Eye (tissue), 1 donor: ENCODE results near the gene AKNAD1.

Source experiments
- DNase-seq: peaks from one replicate; pipeline ENCODE4 v3.0.0-alpha.2; 2015

The AKNAD1 gene

DNA sequence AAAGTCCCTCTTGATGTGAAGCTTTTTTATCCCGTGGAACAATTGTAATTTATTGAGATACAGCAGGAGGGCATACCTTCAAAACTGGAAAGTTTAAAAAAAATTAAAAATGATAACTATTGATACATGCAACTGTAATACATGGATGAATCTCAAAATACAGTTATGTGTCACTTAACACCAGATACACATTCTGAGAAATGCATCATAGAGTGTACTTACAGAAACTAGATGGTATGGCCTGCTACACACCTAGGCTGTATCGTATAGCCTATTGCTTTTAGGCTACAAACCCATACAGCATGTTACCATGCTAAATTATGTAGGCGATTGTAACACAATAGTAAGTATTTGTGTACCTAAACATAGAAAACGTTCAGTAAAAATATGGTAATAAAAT lies 7.1 kb upstream of the AKNAD1 start:
- no peak for DNase-seq

DNA sequence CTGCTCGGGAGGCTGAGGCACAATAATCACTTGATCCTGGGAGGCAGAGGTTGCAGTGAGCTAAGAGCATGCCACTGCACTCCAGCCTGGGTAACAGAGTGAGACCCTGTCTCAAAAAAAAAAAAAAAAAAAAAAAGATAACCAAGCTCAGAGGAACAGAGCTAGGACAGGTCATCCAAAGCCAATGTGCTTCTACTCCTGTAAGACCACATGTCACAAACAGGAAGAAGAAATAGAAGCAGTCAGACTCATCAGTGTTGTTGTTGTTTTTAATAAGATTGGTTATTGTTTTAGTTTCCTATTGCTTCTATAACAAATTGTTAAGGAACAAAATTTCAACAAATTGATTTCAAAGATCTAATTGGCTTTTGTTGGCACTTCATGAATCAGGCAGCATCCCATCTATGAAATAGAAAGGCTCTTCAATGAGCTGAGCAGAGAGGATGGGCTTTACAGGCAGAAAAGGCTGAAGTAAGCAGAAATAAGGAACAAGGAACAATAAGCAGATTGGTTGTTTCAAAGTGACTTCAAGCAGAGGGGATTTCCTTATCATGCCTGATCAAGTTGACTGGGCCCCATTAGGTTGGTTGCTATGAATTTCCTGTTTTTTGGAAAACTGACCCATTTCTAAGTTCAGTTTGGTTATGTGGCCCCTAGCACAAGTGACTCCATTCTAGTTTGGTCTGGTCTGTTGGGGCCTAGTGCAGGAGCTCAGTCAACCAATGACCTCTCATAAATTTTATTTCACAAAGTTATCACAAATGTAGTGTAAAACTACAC lies 6.0 kb upstream of the AKNAD1 start:
- no peak for DNase-seq

DNA sequence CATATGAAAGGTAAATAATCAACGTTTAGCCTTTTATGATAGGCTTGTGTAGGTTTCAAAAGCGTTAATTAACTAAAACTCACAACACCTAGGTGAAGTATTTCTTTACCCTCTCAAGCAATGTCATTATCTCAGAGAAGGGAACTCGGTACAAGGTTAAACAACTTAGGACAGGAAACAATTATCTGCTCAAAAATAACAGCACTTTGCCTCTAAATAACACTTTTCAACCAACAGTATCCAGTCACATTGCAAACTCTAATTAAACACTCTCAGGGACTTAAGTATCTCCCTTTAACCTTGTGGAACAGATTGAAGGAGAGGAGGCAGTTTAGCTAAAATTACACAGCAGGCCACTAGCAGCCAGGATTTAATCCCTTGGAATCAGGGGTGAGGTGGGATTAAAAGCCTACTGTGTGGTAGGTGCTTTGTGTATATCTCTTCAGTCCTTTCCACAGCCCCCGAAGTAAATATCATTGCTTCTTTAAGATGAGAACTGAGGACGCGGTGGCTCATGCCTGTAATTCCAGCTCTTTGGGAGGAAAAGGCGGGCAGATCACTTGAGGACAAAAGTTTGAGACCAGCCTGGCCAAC lies 5.2 kb upstream of the AKNAD1 start:
- DNase-seq, result no peak

DNA sequence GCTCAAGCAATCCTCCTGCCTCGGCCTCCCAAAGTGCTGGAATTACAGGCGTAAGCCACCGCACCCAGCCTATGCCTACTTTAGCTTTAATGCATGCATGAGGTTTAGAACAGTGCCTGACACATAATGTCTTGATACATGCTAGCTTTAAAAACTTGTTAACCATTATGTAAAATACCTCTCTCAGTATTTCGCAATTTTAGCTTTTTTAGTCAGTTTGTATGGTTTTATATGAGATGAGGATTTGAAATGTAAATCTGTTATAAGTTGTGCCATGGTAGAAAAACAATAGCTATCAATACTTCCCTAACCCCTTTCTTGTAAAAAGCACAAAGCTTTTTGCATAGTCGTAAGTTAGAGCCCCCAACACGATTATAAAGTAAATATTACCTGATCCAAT lies 4.7 kb upstream of the AKNAD1 start:
- no peak for DNase-seq

DNA sequence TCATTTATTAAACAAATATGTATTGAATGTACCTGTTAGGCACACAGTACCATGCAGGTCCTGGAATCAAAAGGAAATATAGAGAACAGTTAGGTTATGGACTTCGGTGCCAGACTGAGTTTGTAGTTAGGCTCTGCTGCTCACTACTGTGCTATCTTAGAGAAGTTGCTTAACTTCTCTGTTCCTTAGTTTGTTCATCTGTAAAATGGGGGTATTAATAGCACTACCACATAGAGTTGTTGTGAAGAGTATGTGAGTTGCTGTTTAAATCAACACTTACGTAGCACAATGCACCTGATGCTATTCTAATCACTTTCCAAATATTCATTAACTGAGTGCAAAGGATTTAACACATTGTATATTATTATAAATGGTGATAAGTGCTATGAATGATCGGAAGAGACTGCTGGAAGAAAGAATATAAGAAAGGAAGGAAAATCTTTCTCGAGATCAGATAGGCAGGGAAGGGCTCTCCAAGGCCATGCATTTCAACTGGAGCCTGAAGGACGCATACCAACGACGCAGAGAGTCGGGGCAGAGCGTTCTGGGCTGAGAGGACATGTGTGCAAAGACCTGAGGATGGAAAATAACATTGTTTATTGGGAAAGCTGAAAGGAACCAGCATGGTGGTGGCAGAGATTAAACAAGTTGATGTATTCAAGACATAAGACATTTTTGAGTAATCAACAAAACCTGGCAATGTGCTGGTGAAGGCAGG lies 3.5 kb upstream of the AKNAD1 start:
- DNase-seq, result no peak

DNA sequence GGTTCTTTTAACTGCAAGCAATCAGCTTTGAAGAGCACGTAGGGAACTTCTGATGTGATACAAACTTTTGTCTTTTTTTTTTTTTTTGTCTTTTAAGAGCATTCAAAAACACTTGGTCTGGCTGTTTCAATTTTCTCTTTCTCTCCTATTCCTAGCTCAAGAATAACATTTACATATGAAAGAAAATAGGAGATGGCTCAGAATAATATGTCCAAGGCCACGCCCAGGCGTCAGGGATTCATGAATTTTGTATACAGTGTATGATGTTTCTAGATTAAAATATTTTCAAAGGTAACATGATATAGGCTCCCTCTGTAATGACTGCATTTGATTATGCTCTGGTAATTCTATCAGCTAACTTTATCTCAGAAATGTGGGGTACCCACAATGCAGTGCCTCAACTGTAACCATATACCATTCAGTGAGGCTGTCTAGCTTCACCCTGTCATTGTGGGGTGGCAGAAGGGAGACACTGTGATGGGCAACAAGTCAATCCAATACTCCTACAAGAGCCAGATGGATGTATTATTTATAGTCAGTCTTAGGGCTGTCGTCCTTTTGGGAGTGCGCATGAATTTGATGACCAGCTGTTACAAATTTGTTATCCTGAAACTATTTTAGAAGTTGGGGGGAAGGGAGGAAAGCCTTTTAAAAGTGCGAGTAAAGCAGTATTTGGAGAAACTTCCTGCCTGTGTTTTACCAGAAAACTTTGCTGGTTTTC lies 1.5 kb upstream of the AKNAD1 start:
- DNase-seq, result peak; percentile 57

DNA sequence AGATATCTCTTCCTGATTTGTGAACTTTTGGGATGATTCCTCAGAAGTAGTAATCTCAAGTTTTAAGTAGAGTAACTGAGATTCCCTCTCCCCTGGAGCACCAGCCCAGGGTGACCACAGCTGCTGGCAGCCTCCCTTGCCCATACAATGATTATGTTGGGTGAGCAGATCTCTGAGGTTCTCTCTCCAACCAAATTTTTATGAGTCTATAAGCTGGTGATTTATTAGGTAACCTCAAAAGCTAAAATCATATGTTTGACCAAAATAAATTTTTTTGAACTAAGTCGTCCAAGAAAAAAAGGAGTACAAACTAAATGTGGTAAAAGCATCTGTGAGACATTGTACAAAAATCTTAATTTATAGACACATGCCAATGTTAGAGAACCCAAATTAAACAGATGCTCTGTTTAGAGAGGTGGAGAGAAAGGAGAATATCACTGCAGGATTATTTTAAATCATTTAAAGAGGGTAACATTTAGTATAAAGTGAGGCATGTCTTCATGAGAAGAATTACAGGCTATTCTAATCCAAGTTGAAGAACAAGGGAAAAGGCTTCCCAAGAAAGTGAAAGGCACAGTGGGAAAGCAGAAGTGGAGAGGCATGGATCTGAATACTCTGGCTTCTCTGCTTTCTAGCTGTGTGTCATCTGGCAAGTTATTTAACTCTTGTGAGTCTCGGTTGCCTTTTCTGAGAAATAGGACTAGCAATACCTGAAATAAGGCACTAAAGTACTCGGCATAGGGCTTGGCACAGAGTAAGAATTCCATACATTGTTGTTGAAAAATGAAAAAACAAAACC lies 2.5 kb downstream of the AKNAD1 start:
- no peak for DNase-seq

DNA sequence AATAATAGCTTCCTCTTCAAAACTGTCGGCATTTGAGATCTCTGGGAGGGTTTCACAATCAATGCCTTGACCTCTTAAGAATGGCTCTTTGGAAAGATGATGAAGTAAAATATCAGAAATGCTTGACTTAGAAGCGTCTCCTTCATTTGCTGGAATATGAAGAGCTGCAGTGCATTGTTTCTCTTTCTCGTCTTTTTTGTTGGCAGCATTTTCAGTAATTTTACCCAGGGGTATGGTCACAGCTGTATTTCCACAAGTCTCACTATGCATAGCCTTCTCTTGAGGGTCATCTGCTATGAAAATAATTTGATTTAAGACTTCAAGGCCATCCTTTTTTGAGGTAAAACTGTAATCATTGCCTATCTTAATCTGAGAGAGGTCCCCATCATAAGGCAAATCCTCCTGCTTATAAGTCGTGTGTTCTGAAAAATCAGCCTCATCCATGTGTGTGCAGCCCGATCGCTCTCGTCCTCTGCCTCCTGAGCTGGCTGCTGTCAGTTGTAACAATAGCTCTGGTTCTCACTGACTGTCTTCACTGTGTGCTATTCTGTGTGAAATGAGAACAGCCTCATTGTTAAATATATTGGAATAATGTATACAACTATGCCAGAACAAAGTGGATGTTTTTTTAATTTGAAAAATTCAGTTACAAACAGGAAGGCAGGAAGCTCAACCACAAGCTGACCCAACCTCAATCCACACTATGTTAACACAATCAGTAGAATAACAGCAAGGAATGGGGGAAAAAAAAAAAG lies 4.5 kb downstream of the AKNAD1 start:
- DNase-seq, result no peak

DNA sequence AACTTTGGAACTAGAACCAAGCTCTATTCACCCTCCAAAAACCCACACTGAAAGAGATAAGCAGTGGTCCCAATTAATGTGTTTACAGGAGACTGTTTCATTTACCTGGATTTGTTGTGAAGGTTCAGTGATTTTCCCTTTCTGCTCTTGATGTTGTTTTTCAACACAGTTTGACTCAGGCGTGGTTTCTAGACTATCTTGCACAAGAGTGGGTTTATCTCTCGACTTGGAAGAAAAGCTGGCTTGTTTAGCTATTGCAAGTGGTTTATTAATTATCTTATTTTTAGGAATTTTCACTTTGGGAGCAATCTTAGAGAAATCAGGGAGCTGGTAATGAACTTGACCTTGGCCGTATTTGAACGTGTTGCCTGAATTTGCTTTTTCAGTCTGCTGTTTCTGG lies 5.3 kb downstream of the AKNAD1 start:
- no peak for DNase-seq

DNA sequence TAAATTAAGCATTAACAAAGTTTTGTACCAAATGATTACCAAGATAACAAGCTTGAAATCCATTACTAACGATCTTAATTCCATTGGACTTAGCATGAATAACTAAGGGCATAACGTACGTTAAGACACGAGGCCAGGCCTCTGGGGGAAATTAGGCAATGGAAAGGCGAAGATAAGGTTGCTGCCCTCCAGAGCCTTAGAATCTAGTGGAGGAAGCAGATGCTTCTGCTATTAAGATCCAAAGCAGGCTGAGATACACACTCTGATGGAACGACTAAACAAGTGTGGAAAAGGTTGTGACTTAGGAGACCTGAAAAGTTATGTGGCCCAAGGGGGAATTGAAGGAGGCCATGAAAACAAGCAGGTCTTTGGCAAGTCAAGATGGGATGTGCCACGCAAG lies 6.0 kb downstream of the AKNAD1 start:
- DNase-seq, result no peak

DNA sequence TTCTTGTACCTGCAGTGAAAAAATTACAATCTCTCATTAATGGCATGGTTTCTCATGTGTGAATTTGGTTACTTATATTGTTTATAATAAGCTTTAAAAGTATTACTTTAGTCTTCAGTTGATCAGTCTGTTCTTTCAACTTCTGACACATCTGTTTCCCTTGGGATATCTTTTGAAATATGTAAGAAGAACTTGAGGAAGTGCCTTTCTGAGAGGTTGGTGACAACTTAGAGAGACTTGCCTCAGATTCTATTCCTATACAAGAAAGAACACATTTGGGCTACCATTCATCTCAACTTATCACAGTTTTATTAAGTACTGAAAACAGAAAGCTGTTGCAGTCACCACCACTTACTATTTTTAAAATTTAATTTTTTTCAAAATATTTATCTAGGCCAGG lies 8.1 kb downstream of the AKNAD1 start:
- no peak for DNase-seq

DNA sequence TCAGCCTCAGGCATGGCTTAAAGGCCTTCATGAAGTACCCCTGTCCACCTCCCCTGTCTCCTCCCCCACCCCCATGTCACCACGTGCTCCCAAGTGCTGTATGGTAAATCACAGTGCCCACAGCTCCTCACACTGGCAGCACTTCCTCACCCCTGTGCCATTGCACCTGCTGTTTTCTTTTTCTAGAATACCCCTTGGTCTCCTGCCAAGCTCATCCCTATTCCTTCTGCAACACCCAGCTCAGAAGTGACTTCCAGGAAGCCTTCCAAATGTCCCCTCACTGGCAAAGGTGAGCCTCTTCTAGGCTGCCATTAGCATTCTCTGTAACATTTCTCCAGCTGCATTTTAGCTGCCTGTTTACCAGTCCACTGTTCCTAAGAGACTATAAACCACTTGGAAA lies 9.4 kb downstream of the AKNAD1 start:
- no peak for DNase-seq

DNA sequence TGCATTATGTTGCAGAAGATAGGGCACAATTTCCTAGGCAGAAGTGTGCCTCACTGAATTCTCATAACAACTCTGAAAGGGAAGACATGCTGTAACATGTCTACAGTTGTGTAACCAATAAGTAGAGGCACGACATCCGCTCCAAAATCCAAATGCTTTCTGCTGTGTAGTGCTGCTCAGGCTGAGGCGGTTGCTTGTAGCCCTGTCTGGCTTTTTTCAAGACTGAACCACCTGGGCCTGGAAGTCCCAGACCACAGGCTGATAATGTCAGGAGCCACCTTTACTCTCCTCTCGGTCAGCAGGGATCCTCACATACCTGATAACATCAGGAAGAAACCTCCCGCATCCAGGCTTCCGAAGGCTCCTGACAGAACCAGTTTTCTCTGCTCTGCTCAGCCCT lies 10.9 kb downstream of the AKNAD1 start:
- no peak for DNase-seq

DNA sequence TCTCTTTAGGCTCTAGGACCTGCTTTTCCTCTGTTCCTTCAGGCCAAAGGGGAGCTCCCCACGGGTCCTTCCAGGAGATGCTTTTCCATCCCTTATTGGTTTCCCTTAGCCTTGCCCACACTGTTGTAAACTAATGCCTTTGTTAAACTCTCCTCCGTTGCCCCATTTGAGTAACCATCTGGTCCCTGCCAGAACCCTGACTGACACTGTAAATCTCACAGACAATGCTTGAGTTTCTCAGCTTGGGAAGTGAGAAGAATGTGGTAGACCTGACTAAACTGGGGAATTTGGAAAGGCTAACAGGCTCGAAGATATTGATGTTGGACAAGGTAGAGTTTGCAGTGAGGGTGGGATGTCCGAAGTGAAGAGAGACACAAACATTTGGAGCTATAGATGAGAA lies 11.4 kb downstream of the AKNAD1 start:
- DNase-seq, result no peak

DNA sequence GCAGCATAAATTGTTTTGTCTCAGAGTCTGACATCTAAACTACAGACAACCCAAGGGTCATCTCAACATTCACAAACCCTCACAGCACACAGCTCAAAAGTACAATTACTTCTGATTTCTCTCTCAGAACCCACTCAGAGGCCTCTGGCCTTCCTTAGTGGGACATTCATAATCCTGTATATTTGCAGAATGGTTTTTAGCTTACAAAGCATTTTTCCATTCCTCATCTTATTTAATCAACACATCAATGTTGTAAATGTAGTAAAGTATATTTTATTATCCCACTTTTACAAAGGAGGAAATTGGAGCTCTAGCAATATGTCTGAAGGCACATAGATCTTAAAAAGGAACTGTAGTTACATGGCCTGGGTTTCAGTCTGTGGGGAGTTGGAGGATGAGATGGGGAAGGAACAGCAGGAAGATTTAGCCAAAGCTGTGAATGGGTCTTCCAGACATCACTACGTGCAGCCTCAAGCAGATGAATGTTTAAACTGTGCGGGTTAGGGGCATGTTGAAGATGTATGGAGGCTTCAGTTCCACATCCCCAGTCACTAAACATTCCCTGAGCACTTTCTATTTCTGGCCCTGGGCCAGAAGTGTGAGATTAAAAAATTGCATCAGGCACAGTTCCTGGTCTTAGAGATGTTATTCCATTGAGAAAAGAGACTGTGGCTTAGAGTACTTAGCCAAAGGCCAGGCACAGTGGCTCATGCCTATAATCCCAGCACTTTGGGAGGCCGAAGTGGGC lies 13.3 kb downstream of the AKNAD1 start:
- DNase-seq, result no peak

DNA sequence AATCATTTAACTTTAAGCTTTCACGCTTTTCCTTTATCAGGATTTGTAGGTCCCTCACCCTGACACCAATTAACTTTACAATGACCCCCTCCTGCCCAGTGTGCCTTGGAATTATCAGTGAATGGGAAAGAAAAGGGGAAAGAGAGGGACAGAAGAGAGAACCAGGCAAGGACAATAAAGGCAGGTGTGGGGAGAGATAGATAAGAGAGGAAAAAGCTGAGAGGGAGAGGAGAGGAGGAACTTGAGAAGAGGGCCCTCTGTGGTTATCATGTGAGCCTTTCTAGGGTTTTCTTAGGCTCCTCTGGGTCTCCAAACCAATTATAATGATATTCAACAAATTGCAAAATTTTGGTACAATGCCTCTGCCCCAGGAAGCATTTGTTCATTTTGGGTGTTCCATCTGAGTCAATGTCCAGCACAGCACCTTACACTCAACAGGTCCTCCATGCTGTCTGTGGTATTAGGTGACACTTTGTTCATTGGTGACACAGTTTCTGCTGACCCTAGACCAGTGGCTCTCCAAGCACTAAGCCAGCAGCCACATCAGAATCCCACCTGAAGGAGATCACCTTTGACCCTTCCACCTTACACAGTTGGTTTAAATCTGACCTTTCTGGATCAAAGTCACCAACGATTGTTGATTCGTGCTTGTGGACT lies 14.2 kb downstream of the AKNAD1 start:
- no peak for DNase-seq

DNA sequence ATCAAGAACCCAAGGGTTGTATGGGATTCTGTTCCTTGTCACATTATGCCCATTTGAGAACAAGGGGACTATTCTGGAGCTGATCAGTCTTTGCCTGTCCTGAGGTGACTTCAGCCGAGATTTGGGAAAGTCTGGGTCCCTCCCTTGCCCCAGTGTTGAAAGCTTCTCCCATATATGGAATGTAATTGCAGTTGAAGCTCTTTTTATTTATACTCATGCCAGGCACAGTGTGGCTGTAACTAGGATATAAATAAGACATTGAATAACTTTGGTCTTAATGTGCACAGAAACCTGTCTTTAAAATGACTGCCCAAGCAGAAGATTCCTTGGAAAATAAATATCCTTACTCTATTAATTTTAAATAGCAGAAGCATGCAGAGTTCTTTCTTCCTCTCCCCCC lies 15.2 kb downstream of the AKNAD1 start:
- no peak for DNase-seq

DNA sequence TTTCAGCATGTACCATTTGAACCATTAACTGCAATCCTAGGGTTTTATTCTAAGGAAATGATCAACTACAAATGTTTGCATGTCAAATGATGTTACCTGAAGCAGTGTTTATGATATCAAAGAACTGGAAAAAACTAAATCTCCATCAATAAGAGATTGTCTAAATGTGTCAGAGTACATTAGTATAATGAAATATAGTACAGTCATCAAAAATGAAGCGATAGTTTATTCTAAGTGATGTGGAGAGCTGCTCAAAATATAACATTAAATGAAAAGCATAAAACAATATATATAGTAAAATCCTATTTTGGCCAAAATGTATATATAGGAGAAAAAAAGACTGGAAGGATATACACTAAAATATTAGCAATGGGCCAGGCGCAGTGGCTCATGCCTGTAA lies 24.0 kb downstream of the AKNAD1 start:
- DNase-seq, result no peak

DNA sequence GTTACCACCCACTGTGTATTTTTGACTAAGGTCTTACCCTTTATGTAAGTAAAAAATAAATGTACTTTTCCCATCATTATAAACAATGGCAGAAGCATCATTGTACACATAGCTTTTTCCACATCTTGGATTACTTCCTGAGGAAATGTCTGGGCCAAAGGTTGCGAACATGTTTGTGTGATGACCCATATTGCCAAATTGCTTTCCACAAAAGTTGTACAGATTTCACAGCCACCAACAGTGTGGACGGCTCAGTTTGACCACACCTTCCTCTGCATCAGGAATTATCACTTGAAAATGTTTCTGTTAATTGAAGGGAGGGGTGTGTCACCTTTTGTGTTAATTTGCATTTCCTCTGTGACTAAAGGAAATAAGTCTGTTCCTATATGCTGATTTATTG lies 25.7 kb downstream of the AKNAD1 start:
- DNase-seq, result no peak

DNA sequence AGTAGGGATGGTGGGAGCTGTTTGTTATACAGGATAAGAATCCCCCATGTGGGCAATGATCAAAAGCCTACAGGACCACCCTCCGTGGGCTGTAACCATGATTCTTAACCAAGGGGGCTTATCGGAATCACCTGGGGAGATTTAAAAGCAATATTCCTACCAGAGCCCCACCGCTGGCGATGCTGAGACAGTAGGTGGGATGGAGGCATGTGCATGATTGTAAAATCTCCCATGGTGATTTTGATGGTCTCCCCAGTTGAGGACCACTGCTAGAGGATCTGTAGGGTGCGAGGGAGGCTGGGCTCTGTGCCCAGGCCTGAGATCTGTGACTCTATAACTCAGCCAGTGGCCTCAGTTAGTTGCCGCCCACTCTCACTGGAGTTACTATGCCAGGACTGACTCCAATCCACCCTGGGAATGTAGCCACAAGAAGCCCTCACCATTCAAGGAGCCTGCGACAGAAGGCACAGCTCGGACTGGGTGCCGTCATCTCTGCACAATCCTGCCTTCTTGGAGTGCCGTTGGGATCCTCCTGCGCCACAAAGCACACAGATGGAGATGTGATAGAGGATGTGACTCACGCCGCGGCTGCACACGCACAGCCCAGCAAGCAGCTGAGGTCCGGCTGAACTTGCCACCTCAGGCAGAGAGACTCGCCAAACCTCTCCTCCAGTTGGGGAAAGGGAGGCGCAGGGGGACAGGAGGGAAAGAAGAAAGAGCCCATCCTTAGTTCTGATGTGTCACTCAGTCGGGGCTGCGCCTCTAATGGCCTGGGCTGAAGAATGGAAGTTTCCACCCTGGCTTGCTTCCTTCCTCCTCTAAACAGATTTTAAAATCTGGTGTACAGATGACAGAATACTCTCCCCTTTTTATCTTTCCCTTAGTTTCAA lies 26.5 kb downstream of the AKNAD1 start:
- peak; percentile 31 for DNase-seq
